ENCODE measurements around the gene GSX2.

DNA sequence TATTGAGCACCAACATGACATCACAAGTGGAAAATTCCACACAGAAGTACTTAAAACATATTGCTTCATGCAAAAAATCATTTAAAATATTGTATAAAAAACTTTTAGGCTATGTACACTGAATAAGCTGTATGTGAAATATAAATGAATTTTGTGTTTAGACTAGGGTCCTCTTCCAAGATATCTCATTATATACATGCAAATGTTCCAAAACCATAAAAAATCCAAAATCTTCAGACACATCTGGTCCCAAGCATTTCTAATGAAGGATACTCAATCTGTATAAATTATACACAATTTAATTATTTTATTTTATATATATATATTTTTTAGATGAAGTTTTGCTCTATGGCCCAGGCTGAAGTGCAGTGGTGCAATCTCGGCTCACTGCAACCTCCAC, 10.1 kb upstream of the GSX2 start:
- TF ChIP-seq, protein P1, sequence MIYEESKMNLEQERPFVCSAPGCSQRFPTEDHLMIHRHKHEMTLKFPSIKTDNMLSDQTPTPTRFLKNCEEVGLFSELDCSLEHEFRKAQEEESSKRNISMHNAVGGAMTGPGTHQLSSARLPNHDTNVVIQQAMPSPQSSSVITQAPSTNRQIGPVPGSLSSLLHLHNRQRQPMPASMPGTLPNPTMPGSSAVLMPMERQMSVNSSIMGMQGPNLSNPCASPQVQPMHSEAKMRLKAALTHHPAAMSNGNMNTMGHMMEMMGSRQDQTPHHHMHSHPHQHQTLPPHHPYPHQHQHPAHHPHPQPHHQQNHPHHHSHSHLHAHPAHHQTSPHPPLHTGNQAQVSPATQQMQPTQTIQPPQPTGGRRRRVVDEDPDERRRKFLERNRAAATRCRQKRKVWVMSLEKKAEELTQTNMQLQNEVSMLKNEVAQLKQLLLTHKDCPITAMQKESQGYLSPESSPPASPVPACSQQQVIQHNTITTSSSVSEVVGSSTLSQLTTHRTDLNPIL (CRISPR knock-in tag; IDR thresholded peaks at IDR 0.05; ENCODE audit: low read depth): no peak
- no peak for TF ChIP-seq RARB (CRISPR knock-in tag; IDR thresholded peaks at IDR 0.05)
- TF ChIP-seq, protein P2, sequence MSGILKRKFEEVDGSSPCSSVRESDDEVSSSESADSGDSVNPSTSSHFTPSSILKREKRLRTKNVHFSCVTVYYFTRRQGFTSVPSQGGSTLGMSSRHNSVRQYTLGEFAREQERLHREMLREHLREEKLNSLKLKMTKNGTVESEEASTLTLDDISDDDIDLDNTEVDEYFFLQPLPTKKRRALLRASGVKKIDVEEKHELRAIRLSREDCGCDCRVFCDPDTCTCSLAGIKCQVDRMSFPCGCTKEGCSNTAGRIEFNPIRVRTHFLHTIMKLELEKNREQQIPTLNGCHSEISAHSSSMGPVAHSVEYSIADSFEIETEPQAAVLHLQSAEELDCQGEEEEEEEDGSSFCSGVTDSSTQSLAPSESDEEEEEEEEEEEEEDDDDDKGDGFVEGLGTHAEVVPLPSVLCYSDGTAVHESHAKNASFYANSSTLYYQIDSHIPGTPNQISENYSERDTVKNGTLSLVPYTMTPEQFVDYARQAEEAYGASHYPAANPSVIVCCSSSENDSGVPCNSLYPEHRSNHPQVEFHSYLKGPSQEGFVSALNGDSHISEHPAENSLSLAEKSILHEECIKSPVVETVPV (CRISPR knock-in tag; IDR thresholded peaks at IDR 0.05): no peak
- TF ChIP-seq ZC3H10 (CRISPR knock-in tag; IDR thresholded peaks at IDR 0.05): no peak
- no peak for TF ChIP-seq PPARA (CRISPR knock-in tag; IDR thresholded peaks at IDR 0.05; ENCODE audit: borderline replicate concordance)
- no peak for TF ChIP-seq BACH2 (CRISPR knock-in tag; IDR thresholded peaks at IDR 0.05; ENCODE audit: borderline replicate concordance)
- TF ChIP-seq, protein P3, sequence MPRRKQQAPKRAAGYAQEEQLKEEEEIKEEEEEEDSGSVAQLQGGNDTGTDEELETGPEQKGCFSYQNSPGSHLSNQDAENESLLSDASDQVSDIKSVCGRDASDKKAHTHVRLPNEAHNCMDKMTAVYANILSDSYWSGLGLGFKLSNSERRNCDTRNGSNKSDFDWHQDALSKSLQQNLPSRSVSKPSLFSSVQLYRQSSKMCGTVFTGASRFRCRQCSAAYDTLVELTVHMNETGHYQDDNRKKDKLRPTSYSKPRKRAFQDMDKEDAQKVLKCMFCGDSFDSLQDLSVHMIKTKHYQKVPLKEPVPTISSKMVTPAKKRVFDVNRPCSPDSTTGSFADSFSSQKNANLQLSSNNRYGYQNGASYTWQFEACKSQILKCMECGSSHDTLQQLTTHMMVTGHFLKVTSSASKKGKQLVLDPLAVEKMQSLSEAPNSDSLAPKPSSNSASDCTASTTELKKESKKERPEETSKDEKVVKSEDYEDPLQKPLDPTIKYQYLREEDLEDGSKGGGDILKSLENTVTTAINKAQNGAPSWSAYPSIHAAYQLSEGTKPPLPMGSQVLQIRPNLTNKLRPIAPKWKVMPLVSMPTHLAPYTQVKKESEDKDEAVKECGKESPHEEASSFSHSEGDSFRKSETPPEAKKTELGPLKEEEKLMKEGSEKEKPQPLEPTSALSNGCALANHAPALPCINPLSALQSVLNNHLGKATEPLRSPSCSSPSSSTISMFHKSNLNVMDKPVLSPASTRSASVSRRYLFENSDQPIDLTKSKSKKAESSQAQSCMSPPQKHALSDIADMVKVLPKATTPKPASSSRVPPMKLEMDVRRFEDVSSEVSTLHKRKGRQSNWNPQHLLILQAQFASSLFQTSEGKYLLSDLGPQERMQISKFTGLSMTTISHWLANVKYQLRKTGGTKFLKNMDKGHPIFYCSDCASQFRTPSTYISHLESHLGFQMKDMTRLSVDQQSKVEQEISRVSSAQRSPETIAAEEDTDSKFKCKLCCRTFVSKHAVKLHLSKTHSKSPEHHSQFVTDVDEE (CRISPR knock-in tag; IDR thresholded peaks at IDR 0.05): no peak
- no peak for TF ChIP-seq ESRRG (CRISPR knock-in tag; IDR thresholded peaks at IDR 0.05)
- TF ChIP-seq, protein P4, sequence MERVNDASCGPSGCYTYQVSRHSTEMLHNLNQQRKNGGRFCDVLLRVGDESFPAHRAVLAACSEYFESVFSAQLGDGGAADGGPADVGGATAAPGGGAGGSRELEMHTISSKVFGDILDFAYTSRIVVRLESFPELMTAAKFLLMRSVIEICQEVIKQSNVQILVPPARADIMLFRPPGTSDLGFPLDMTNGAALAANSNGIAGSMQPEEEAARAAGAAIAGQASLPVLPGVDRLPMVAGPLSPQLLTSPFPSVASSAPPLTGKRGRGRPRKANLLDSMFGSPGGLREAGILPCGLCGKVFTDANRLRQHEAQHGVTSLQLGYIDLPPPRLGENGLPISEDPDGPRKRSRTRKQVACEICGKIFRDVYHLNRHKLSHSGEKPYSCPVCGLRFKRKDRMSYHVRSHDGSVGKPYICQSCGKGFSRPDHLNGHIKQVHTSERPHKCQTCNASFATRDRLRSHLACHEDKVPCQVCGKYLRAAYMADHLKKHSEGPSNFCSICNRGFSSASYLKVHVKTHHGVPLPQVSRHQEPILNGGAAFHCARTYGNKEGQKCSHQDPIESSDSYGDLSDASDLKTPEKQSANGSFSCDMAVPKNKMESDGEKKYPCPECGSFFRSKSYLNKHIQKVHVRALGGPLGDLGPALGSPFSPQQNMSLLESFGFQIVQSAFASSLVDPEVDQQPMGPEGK (CRISPR knock-in tag; IDR thresholded peaks at IDR 0.05; ENCODE audit: borderline replicate concordance): no peak
- TF ChIP-seq GLIS3 (CRISPR knock-in tag; IDR thresholded peaks at IDR 0.05): no peak
- no peak for TF ChIP-seq ZFP3 (CRISPR knock-in tag; IDR thresholded peaks at IDR 0.05)

Measured in SK-N-SH treated with all-trans-retinoic acid at 6 μM for 48 hours (cell line).